Panc1 (cell line): ENCODE results near the gene AGA. TPM values are rescaled to one million over a fixed set of nuclear protein-coding genes. Genes with fewer than 3 reads are reported as not detected.

ENCODE experiments used
- ATAC-seq: fragments of 200-7000 bp; cut with Tn5 transposase; 2 replicates; pipeline ENCODE4 v1.9.1; 2020; ENCODE audit warnings: mild to moderate bottlenecking, moderate library complexity
- BruUV-seq: library from RNA; stranded (reverse); fragments of 400-500 nt; replicated peaks from 2 replicates; lab custom pipeline; 2021; lab: Mats Ljungman, UMichigan
- CTCF ChIA-PET: fragments of 300-600 bp; sonication (Branson Sonifier 250); formaldehyde crosslinking; loops from one replicate; lab custom pipeline; 2022; ENCODE audit warnings: antibody characterized with exemption; lab: Charles Lee
- POLR2A ChIA-PET: fragments of 300-600 bp; sonication (Branson Sonifier 250); formaldehyde crosslinking; loops from one replicate; lab custom pipeline; 2022; ENCODE audit warnings: antibody characterized with exemption; lab: Charles Lee
- DNase-seq: peaks from one replicate; pipeline ENCODE4 v3.0.0-alpha.2; 2010; ENCODE audit warnings: low read depth, low spot score
- H3K27ac ChIP-seq: 2 replicates; pipeline ENCODE4 v1.5.1; 2011; ENCODE audit warnings: mild to moderate bottlenecking, low read length, inconsistent platforms
- H3K27me3 ChIP-seq: fragments of 200-500 bp; sonication (Bioruptor generic); 2 replicates; pipeline ENCODE4 v1.6.0; 2014; ENCODE audit warnings: low read length, inconsistent platforms; ENCODE audit not compliant: control insufficient read depth, insufficient read depth
- H3K36me3 ChIP-seq: fragments of 200-500 bp; sonication (Bioruptor generic); 2 replicates; pipeline ENCODE4 v1.5.1; 2014; ENCODE audit warnings: inconsistent platforms, mild to moderate bottlenecking, low read length, moderate library complexity; ENCODE audit not compliant: control insufficient read depth, insufficient read depth
- H3K4me1 ChIP-seq: 2 replicates; pipeline ENCODE4 v1.5.1; 2011; ENCODE audit warnings: inconsistent platforms, mild to moderate bottlenecking, low read length, moderate library complexity; ENCODE audit not compliant: control insufficient read depth, insufficient read depth
- H3K4me3 ChIP-seq, 2 experiments: 2 replicates each; pipeline ENCODE4 v1.5.1; 2011 to 2012; ENCODE audit warnings: low read depth in 2 of 2, low read length in 2 of 2, mild to moderate bottlenecking in 2 of 2, inconsistent platforms in 1 of 2, moderate library complexity in 1 of 2
- H3K9me3 ChIP-seq: fragments of 200-500 bp; sonication (Bioruptor generic); 2 replicates; pipeline ENCODE4 v1.5.1; 2014; ENCODE audit warnings: low read depth, mild to moderate bottlenecking, inconsistent platforms, low read length, moderate library complexity; ENCODE audit not compliant: control insufficient read depth, insufficient read depth
- CTCF ChIP-seq: fragments of 450-650 bp; IDR thresholded peaks from 2 replicates; pipeline ENCODE4 v1.5.1; 2017; ENCODE audit warnings: mild to moderate bottlenecking
- POLR2AphosphoS5 ChIP-seq: IDR thresholded peaks from 2 replicates; pipeline ENCODE4 v1.6.1; 2012; ENCODE audit warnings: mild to moderate bottlenecking, low read depth, low read length, moderate library complexity
- REST ChIP-seq, 2 experiments: IDR thresholded peaks; 2 replicates each; pipeline ENCODE4 v1.6.1; 2011 to 2012; ENCODE audit warnings: low read depth in 2 of 2, control low read depth in 1 of 2, low read length in 1 of 2, mild to moderate bottlenecking in 1 of 2, moderate library complexity in 1 of 2; ENCODE audit not compliant: insufficient read depth in 1 of 2
- SIN3A ChIP-seq: IDR thresholded peaks from 2 replicates; pipeline ENCODE4 v1.6.1; 2012; ENCODE audit warnings: low read depth, mild to moderate bottlenecking, low read length, moderate library complexity, borderline replicate concordance; ENCODE audit not compliant: insufficient read depth
- TCF7L2 ChIP-seq: IDR thresholded peaks from 2 replicates; pipeline ENCODE4 v1.6.1; 2011; ENCODE audit warnings: mild to moderate bottlenecking, low read depth, low read length, inconsistent platforms
- in situ Hi-C: cut with HindIII; loops from 2 replicates; pipeline ENCODE4 v1.10.0; 2016; ENCODE audit warnings: low sequenced_read_pairs, low pct_unique_long_range_greater_than_20kb
- intact Hi-C: fragments of 100-400 bp; cut with micrococcal nuclease; formaldehyde crosslinking; loops from one replicate; pipeline ENCODE4 v1.10.0; 2022; ENCODE audit not compliant: unreplicated experiment
- total RNA-seq: library from RNA; stranded (reverse); gene quantifications from one replicate; pipeline ENCODE4 v1.2.1, GENCODE V29; 2021; ENCODE audit not compliant: unreplicated experiment

AGA gene
- total RNA-seq, 1 experiment from 2014 or later = 15.4 TPM

- H3K9me3 ChIP-seq = no peaks in the 10 kb centered on the region
- no peak overlapping the region for H3K4me3 ChIP-seq
- no peak for TF ChIP-seq REST (IDR thresholded peaks at IDR 0.05; ENCODE audit: insufficient read depth in 1 of 2, low read depth in 2 of 2, low read length in 1 of 2)
- no peak for TF ChIP-seq POLR2AphosphoS5
- no peak for TF ChIP-seq TCF7L2
- TF ChIP-seq SIN3A = no peak
- TF ChIP-seq CTCF = no peak
- H3K4me1 ChIP-seq = no peaks in the 10 kb centered on the region
- H3K27ac ChIP-seq = no peak overlapping the region
- ATAC-seq (no peak), DNase-seq (no peak)
- no peaks in the 10 kb centered on the region for H3K27me3 ChIP-seq
- BruUV-seq = no TSS peak
- intact Hi-C loops = no loop called here
- no peaks in the 10 kb centered on the region for H3K36me3 ChIP-seq
- CTCF ChIA-PET = no interaction called here
- in situ Hi-C loops = no loop called here
- POLR2A ChIA-PET = interaction anchor here (0.7 kb wide), 1 partner anchor 208 kb away, joined by 3 read pairs; no protein-coding TSS in a partner anchor
Measured at GRCh38 chr4:177483271-177483670, 41.0 kb upstream of the AGA start.

- POLR2A ChIA-PET = no interaction called here
- in situ Hi-C loops = no loop called here
Measured at GRCh38 chr4:177482367-177482766, 40.1 kb upstream of the AGA start.

More at GRCh38 chr4:177482367-177482766, 40.1 kb upstream of the AGA start:
- ATAC-seq (no peak), DNase-seq (no peak)
- H3K27ac ChIP-seq = no peak overlapping the region
- H3K4me3 ChIP-seq = no peak overlapping the region
- intact Hi-C loops = no loop called here
- H3K9me3 ChIP-seq = no peaks in the 10 kb centered on the region
- BruUV-seq = no TSS peak
- no peaks in the 10 kb centered on the region for H3K36me3 ChIP-seq
- H3K4me1 ChIP-seq = no peaks in the 10 kb centered on the region
- TF ChIP-seq CTCF = no peak
- no peak for TF ChIP-seq SIN3A
- TF ChIP-seq TCF7L2 = no peak
- no peak for TF ChIP-seq REST (IDR thresholded peaks at IDR 0.05; ENCODE audit: insufficient read depth in 1 of 2, low read depth in 2 of 2, low read length in 1 of 2)
- TF ChIP-seq POLR2AphosphoS5 = no peak
- H3K27me3 ChIP-seq = no peaks in the 10 kb centered on the region
- CTCF ChIA-PET = no interaction called here
